ES-I3 (cell line): ENCODE measurements around the gene SLC25A22.

ENCODE experiments used
- H3K36me3 ChIP-seq: 2 replicates; pipeline ENCODE4 v1.6.1; 2013; ENCODE audit warnings: mild to moderate bottlenecking, low read length, control low read depth, moderate library complexity; ENCODE audit not compliant: insufficient read depth
- H3K4me1 ChIP-seq: 2 replicates; pipeline ENCODE4 v1.6.1; 2013; ENCODE audit warnings: mild to moderate bottlenecking, control low read depth, low read length; ENCODE audit not compliant: insufficient read depth
- H3K9ac ChIP-seq: 2 replicates; pipeline ENCODE4 v1.6.1; 2013; ENCODE audit warnings: low read depth, mild to moderate bottlenecking, low read length, moderate library complexity
- H3K9me3 ChIP-seq: 2 replicates; pipeline ENCODE4 v1.6.1; 2013; ENCODE audit warnings: mild to moderate bottlenecking, low read length, moderate library complexity; ENCODE audit not compliant: control insufficient read depth, insufficient read depth

SLC25A22 gene

GRCh38 chr11:830295-831117 lies 32.4 kb upstream of the SLC25A22 start:
- Histone ChIP-seq H3K9me3 (no peaks in the 10 kb centered on the region), H3K9ac (peak overlapping the region; percentile 53; the same call in 1 of the 2 replicates), H3K36me3 (no peaks in the 10 kb centered on the region), H3K4me1 (peaks cover 22% of the 10 kb centered on the region)

DNA sequence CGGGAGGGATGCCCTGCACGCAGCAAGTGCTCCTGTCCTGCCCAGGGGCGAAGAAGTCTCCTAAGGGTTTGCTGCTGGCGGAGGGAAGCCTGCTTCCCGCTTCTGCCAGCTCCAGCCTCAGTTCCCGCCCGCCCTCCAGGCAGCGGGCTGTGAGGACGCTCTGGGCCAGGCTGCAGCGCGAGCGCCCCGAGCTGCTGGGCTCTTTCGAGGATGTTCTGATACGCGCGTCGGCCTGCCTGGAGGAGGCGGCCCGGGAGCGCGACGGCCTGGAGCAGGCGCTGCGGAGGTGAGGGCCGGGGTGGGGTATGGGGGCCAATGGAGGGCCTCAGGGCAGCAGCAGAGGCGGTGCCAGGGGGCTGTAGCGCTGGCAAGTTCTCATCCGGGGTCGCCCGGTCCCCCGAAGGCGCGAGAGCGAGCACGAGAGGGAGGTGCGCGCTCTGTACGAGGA lies 31.8 kb upstream of the SLC25A22 start:
- Histone ChIP-seq H3K4me1 (peaks cover 22% of the 10 kb centered on the region), H3K9me3 (no peaks in the 10 kb centered on the region), H3K36me3 (no peaks in the 10 kb centered on the region), H3K9ac (peak overlapping the region; percentile 53; the same call in 1 of the 2 replicates)

GRCh38 chr11:829176-829846 lies 31.2 kb upstream of the SLC25A22 start:
- H3K9me3 ChIP-seq = no peaks in the 10 kb centered on the region
- peak overlapping the region; percentile 53 for H3K9ac ChIP-seq
- no peaks in the 10 kb centered on the region for H3K36me3 ChIP-seq
- peaks cover 22% of the 10 kb centered on the region for H3K4me1 ChIP-seq

GRCh38 chr11:828506-829175 lies 30.6 kb upstream of the SLC25A22 start:
- Histone ChIP-seq H3K9ac (peak overlapping the region; percentile 53; the same call in 1 of the 2 replicates), H3K36me3 (no peaks in the 10 kb centered on the region), H3K4me1 (peaks cover 22% of the 10 kb centered on the region), H3K9me3 (no peaks in the 10 kb centered on the region)

- Histone ChIP-seq H3K9ac (peak within 1 kb of the TSS; percentile 70), H3K4me1 (peaks cover 22% of the 10 kb centered on the region), H3K9me3 (no peaks in the 10 kb centered on the region), H3K36me3 (no peaks in the 10 kb centered on the region)
Observed at GRCh38 chr11:827897-828192, 29.8 kb upstream of the SLC25A22 start, which contains the start of gene CRACR2B. TSS of gene CRACR2B (plus strand) at chr11:827919. CDS start at chr11:828608, 689 bp downstream.

GRCh38 chr11:827146-827896 lies 29.2 kb upstream of the SLC25A22 start:
- H3K9me3 ChIP-seq = no peaks in the 10 kb centered on the region
- H3K36me3 ChIP-seq = no peaks in the 10 kb centered on the region
- peak overlapping the region; percentile 70 for H3K9ac ChIP-seq
- H3K4me1 ChIP-seq = peaks cover 22% of the 10 kb centered on the region

DNA sequence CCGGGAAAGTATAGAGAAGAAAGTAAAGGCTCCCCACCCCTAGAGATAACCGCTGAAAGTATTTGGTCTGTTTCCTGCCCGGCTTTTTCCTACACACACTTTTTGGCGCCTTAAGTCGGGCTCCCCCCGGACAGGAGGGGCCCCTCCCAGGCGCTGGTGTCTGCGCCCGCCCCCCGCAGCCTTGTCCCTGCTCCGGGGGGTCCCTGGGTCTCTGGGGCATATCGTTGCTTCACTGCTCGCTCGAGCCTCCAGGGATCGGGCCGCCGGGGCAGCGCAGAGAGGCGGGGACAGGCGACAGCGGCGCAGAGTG lies 28.7 kb upstream of the SLC25A22 start:
- H3K9ac ChIP-seq = peak overlapping the region; percentile 70
- peaks cover 18% of the 10 kb centered on the region for H3K4me1 ChIP-seq
- no peaks in the 10 kb centered on the region for H3K36me3 ChIP-seq
- H3K9me3 ChIP-seq = no peaks in the 10 kb centered on the region

GRCh38 chr11:826227-826621 lies 28.1 kb upstream of the SLC25A22 start:
- Histone ChIP-seq H3K9me3 (no peaks in the 10 kb centered on the region), H3K4me1 (peaks cover 12% of the 10 kb centered on the region), H3K36me3 (no peaks in the 10 kb centered on the region), H3K9ac (no peak overlapping the region; the same call in 1 of the 2 replicates)

DNA sequence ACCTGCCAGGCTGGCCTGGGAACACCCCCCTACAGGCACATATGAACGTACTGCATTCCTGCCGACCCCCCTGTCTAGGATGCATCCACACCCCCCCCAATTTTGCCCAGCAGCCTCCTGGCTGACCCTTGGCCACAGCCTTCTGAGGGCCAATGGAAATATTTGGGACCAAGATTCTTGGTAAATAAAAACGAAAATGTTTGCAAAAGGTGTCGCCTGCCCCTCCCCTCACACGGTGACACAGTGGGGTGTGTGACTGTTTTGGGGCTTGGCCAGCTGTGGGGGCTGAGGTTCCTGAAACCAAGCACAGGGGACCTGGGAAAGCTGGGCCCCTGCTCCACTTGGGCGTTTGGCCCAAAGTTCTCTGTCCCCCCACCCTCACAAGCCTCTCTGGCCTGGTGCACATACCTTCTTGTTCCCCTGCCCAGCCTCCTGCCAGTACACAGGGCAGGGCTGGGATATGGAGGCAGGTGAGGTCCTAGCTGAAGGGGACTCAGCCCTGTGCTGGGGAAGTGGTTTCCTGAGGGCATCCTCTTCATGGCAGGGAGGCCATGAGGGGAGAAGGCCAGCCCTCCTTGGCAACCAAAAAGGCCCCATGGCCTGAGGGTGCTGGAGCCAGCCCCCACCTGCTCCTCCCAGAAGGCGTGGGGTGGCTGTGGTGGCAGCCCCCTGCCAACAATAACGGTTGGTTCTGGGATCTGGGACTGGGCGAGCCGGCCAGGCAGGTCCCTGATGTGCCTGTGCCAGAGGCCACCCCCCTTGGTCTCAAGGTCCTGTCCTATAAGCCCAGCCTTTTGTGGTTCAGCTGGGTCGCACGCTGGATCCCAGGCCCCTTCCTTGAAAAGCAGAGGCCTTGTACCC lies 27.5 kb upstream of the SLC25A22 start:
- Histone ChIP-seq H3K9ac (no peak overlapping the region), H3K36me3 (no peaks in the 10 kb centered on the region), H3K9me3 (no peaks in the 10 kb centered on the region), H3K4me1 (peaks cover 11% of the 10 kb centered on the region)

GRCh38 chr11:824942-825341 lies 26.9 kb upstream of the SLC25A22 start:
- Histone ChIP-seq H3K9ac (no peak overlapping the region), H3K9me3 (no peaks in the 10 kb centered on the region), H3K36me3 (no peaks in the 10 kb centered on the region), H3K4me1 (peaks cover 11% of the 10 kb centered on the region)

DNA sequence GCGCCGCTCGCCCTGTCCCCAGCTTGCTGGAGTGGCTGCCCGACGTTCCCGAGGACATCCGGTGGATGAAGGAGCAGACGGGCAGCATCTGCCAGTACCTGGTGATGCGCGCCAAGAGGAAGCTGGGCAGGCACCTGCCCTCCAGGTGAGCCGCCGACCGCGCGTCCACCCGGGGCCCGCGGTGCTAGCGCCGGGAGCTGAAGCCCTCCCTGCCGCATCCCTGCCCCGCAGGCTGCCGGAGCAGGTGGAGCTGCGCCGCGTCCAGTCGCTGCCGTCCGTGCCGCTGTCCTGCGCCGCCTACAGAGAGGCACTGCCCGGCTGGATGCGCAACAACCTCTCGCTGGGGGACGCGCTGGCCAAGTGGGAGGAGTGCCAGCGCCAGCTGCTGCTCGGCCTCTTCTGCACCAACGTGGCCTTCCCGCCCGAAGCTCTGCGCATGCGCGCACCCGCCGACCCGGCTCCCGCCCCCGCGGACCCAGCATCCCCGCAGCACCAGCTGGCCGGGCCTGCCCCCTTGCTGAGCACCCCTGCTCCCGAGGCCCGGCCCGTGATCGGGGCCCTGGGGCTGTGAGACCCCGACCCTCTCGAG lies 26.3 kb upstream of the SLC25A22 start:
- no peaks in the 10 kb centered on the region for H3K36me3 ChIP-seq
- peaks cover 11% of the 10 kb centered on the region for H3K4me1 ChIP-seq
- H3K9ac ChIP-seq = no peak overlapping the region

GRCh38 chr11:823441-824291 lies 25.6 kb upstream of the SLC25A22 start:
- Histone ChIP-seq H3K4me1 (peaks cover 13% of the 10 kb centered on the region), H3K9ac (no peak overlapping the region), H3K9me3 (no peaks in the 10 kb centered on the region), H3K36me3 (no peaks in the 10 kb centered on the region)

More for the DNA sequence above, 26.3 kb upstream of the SLC25A22 start:
- no peaks in the 10 kb centered on the region for H3K9me3 ChIP-seq
